ENCODE measurements around the gene SERPINA4. TPM values are rescaled to one million over a fixed set of nuclear protein-coding genes. Genes with fewer than 3 reads are reported as not detected.

The SERPINA4 gene
- total and polyA plus RNA-seq, 9 of the 15 experiments (the other 6 are each of a cell fraction or from before 2014, with no cell fraction given): not detected

DNA sequence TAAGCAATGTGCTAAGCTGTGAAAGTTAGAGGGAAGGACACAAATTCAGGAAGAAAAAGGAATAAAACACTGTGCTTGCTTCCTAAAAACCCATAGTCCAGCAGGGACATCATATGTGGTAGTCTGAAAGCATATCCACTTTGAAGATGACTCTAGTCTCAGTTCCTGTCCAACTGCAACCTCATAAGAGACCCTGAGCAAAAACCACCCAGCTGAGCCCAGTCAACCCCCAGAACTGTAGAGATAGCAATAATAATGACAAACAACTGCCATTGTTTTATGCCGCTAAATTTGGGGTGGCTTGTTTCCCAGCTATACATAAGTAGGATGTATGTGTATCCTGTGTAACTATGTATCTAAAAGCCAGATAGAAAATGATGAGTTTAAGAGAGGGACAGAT, 3.9 kb upstream of the SERPINA4 start:
- no peak overlapping the region for H3K27ac ChIP-seq (ENCODE audit: extremely low read depth, low read depth, low read length)
- no peak overlapping the region for H3K4me3 ChIP-seq
- no peaks in the 10 kb centered on the region for H3K4me1 ChIP-seq (replicated peaks in 1 of 2; ENCODE audit: control insufficient read depth in 2 of 2, insufficient read depth in 2 of 2, low read length in 2 of 2)
- no peaks in the 10 kb centered on the region for H4K20me1 ChIP-seq (replicated peaks; ENCODE audit: control insufficient read depth, insufficient read depth, low read length)
- CTCF ChIA-PET (ENCODE audit: low intra/inter-chr PET ratio): interaction anchor here (0.6 kb wide), 1 partner anchor 129 kb away, joined by 3 read pairs; no protein-coding TSS in a partner anchor
- H3K9me3 ChIP-seq (replicated peaks; ENCODE audit: control insufficient read depth, insufficient read depth, low read depth, low read length): no peaks in the 10 kb centered on the region
- H3K79me2 ChIP-seq (ENCODE audit: control insufficient read depth, insufficient read depth, low read length): no peaks in the 10 kb centered on the region
- DNase-seq (ENCODE audit: extremely low read depth in 1 of 4, low spot score in 3 of 4) (no peak), ATAC-seq (no peak), FAIRE-seq (no peak)
- no peaks in the 10 kb centered on the region for H3K27me3 ChIP-seq (ENCODE audit: control insufficient read depth in 2 of 2, insufficient read depth in 2 of 2, low read length in 2 of 2)
- intact Hi-C loops (cut with micrococcal nuclease): no loop called here
- no peak overlapping the region for H2AFZ ChIP-seq (ENCODE audit: low read depth, low read length)
- H3K9me1 ChIP-seq (ENCODE audit: control insufficient read depth, insufficient read depth, low read length): no peaks in the 10 kb centered on the region
- no peak overlapping the region for H3K4me2 ChIP-seq (ENCODE audit: insufficient read depth, low read length)
- in situ Hi-C loops (cut with MboI): no loop called here
- 0% methylated on average over 1 of the region's 1 CpG for WGBS (ENCODE audit: insufficient coverage, low coverage, missing lambda C conversion rate)
- no peak overlapping the region for H3K9ac ChIP-seq (ENCODE audit: insufficient read depth in 1 of 2, low read depth in 2 of 2, low read length in 2 of 2)
- no TSS peak for BruUV-seq (replicated peaks)
- no peaks in the 10 kb centered on the region for H3K36me3 ChIP-seq (ENCODE audit: control insufficient read depth, insufficient read depth, low read length)
- POLR2A ChIA-PET: no interaction called here
- no peak for TF ChIP-seq TAL1 (IDR thresholded peaks at IDR 0.05)
- no peak for TF ChIP-seq DPF2 (IDR thresholded peaks at IDR 0.05)
- TF ChIP-seq ZNF165 (CRISPR knock-in tag; IDR thresholded peaks at IDR 0.05; ENCODE audit: borderline replicate concordance): no peak
- TF ChIP-seq EZH2 (IDR thresholded peaks at IDR 0.05; ENCODE audit: borderline replicate concordance, low read depth, low read length): no peak
- no peak for TF ChIP-seq GATA2 (CRISPR knock-in tag; IDR thresholded peaks at IDR 0.05)
- TF ChIP-seq MAFF (IDR thresholded peaks at IDR 0.05; ENCODE audit: low read length): no peak
- no peak for TF ChIP-seq CBX3 (IDR thresholded peaks at IDR 0.05; ENCODE audit: borderline replicate concordance in 1 of 2, low read length in 2 of 2)
- no peak for TF ChIP-seq SMAD4 (CRISPR knock-in tag; conservative IDR thresholded peaks at IDR 0.05)
- TF ChIP-seq, protein P1, sequence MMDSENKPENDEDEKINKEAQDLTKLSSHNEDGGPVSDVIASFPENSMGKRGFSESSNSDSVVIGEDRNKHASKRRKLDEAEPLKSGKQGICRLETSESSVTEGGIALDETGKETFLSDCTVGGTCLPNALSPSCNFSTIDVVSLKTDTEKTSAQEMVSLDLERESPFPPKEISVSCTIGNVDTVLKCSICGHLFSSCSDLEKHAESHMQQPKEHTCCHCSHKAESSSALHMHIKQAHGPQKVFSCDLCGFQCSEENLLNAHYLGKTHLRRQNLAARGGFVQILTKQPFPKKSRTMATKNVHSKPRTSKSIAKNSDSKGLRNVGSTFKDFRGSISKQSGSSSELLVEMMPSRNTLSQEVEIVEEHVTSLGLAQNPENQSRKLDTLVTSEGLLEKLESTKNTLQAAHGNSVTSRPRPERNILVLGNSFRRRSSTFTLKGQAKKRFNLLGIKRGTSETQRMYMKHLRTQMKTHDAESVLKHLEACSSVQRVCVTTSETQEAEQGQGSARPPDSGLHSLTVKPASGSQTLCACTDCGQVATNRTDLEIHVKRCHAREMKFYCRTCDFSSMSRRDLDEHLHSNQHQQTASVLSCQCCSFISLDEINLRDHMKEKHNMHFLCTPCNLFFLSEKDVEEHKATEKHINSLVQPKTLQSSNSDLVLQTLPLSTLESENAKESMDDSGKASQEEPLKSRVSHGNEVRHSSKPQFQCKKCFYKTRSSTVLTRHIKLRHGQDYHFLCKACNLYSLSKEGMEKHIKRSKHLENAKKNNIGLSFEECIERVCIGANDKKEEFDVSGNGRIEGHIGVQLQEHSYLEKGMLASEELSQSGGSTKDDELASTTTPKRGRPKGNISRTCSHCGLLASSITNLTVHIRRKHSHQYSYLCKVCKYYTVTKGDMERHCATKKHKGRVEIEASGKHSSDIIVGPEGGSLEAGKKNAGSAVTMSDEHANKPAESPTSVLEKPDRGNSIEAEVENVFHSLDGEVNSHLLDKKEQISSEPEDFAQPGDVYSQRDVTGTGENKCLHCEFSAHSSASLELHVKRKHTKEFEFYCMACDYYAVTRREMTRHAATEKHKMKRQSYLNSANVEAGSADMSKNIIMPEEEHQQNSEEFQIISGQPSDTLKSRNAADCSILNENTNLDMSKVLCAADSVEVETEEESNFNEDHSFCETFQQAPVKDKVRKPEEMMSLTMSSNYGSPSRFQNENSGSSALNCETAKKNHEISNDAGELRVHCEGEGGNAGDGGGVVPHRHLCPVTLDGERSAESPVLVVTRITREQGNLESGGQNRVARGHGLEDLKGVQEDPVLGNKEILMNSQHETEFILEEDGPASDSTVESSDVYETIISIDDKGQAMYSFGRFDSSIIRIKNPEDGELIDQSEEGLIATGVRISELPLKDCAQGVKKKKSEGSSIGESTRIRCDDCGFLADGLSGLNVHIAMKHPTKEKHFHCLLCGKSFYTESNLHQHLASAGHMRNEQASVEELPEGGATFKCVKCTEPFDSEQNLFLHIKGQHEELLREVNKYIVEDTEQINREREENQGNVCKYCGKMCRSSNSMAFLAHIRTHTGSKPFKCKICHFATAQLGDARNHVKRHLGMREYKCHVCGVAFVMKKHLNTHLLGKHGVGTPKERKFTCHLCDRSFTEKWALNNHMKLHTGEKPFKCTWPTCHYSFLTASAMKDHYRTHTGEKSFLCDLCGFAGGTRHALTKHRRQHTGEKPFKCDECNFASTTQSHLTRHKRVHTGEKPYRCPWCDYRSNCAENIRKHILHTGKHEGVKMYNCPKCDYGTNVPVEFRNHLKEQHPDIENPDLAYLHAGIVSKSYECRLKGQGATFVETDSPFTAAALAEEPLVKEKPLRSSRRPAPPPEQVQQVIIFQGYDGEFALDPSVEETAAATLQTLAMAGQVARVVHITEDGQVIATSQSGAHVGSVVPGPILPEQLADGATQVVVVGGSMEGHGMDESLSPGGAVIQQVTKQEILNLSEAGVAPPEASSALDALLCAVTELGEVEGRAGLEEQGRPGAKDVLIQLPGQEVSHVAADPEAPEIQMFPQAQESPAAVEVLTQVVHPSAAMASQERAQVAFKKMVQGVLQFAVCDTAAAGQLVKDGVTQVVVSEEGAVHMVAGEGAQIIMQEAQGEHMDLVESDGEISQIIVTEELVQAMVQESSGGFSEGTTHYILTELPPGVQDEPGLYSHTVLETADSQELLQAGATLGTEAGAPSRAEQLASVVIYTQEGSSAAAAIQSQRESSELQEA (IDR thresholded peaks at IDR 0.05; ENCODE audit: low read depth): no peak
- no peak for TF ChIP-seq HNRNPK (IDR thresholded peaks at IDR 0.05; ENCODE audit: low read depth, low read length, poor library complexity, severe bottlenecking)
- TF ChIP-seq ZNF431 (CRISPR knock-in tag; IDR thresholded peaks at IDR 0.05): no peak
- TF ChIP-seq POLR2H (tag; IDR thresholded peaks at IDR 0.05; ENCODE audit: low read depth): no peak
- TF ChIP-seq, protein P2, sequence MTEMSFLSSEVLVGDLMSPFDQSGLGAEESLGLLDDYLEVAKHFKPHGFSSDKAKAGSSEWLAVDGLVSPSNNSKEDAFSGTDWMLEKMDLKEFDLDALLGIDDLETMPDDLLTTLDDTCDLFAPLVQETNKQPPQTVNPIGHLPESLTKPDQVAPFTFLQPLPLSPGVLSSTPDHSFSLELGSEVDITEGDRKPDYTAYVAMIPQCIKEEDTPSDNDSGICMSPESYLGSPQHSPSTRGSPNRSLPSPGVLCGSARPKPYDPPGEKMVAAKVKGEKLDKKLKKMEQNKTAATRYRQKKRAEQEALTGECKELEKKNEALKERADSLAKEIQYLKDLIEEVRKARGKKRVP (CRISPR knock-in tag; IDR thresholded peaks at IDR 0.05): no peak
- TF ChIP-seq, protein P3, sequence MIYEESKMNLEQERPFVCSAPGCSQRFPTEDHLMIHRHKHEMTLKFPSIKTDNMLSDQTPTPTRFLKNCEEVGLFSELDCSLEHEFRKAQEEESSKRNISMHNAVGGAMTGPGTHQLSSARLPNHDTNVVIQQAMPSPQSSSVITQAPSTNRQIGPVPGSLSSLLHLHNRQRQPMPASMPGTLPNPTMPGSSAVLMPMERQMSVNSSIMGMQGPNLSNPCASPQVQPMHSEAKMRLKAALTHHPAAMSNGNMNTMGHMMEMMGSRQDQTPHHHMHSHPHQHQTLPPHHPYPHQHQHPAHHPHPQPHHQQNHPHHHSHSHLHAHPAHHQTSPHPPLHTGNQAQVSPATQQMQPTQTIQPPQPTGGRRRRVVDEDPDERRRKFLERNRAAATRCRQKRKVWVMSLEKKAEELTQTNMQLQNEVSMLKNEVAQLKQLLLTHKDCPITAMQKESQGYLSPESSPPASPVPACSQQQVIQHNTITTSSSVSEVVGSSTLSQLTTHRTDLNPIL (CRISPR knock-in tag; IDR thresholded peaks at IDR 0.05): no peak
